Gastroesophageal sphincter (tissue), 4 donors: Measurements from ENCODE around the gene RINL. TPM values are rescaled to one million over a fixed set of nuclear protein-coding genes. Genes with fewer than 3 reads are reported as not detected.
"Not testable (repeated sequence)": the region's sequence is repeated elsewhere in the genome, so short reads cannot be mapped to it uniquely, and the experiment has no call there.

ENCODE experiments used
- ATAC-seq: fragments of 150-250 bp; one replicate; pipeline ENCODE4 v1.9.1; 2016; ENCODE audit warnings: mild to moderate bottlenecking, moderate library complexity
- H3K27ac ChIP-seq, 4 donors: fragments of 200-600 bp; sonication (generic) in 3 of 4; 1 replicate in 3 of 4; 2 replicates in 1 of 4; pipeline ENCODE4 v1.5.1; 2016 to 2019
- H3K27me3 ChIP-seq: fragments of 200-600 bp; sonication (generic); one replicate; pipeline ENCODE4 v1.5.1; 2019
- H3K36me3 ChIP-seq, 2 donors: fragments of 200-600 bp; sonication (generic); one replicate each; pipeline ENCODE4 v1.5.1; 2019; ENCODE audit warnings: control low read depth in 1 of 2
- H3K4me1 ChIP-seq, 3 donors: fragments of 200-600 bp; sonication (generic); 1 replicate in 2 of 3; 2 replicates in 1 of 3; pipeline ENCODE4 v1.5.1; 2016 to 2019; ENCODE audit warnings: control low read depth in 2 of 3
- H3K4me3 ChIP-seq, 2 donors: fragments of 200-600 bp; sonication (generic); one replicate each; pipeline ENCODE4 v1.5.1; 2019; ENCODE audit warnings: mild to moderate bottlenecking in 1 of 2, moderate library complexity in 1 of 2
- H3K9me3 ChIP-seq, 3 donors: fragments of 200-600 bp; sonication (generic); one replicate each; pipeline ENCODE4 v1.5.1; 2017 to 2019; ENCODE audit warnings: control low read depth in 2 of 3
- CTCF ChIP-seq, 4 experiments: fragments of 200-600 bp in 2 of 4; fragments of 450-650 bp in 2 of 4; sonication (generic) in 1 of 4; IDR thresholded peaks; one replicate each; pipeline ENCODE4 v1.5.1; 2017 to 2019; ENCODE audit warnings: antibody characterized with exemption in 4 of 4, mild to moderate bottlenecking in 2 of 4, moderate library complexity in 2 of 4
- EP300 ChIP-seq: sonication (generic); formaldehyde crosslinking; IDR thresholded peaks from one replicate; pipeline ENCODE4 v1.6.1; 2017; ENCODE audit warnings: antibody characterized with exemption, mild to moderate bottlenecking
- POLR2A ChIP-seq, 2 donors: fragments of 450-650 bp; IDR thresholded peaks; one replicate each; pipeline ENCODE4 v1.6.1; 2017; ENCODE audit warnings: antibody characterized with exemption in 2 of 2, mild to moderate bottlenecking in 2 of 2, moderate library complexity in 1 of 2
- POLR2AphosphoS5 ChIP-seq: sonication (generic); formaldehyde crosslinking; IDR thresholded peaks from one replicate; pipeline ENCODE4 v1.6.1; 2017; ENCODE audit warnings: antibody characterized with exemption
- WGBS, 2 donors: methylation state at CpG; one replicate each; pipeline ENCODE4 v1.1.5; 2018; ENCODE audit warnings: low coverage in 1 of 2; 5-methylcytosine and 5-hydroxymethylcytosine counted together
- total RNA-seq, 4 donors: library from RNA; depleted of rRNA; stranded (reverse); fragments of >200 nt; gene quantifications; one replicate each; pipeline ENCODE4 v1.1.0, GENCODE V29; 2016

The RINL gene
- total RNA-seq, 4 donors from 2014 or later = 1.2 to 8.2 (median 4.1) TPM

- H3K36me3 ChIP-seq = no peaks in the 10 kb centered on the region
- H3K27me3 ChIP-seq = no peaks in the 10 kb centered on the region
- H3K4me3 ChIP-seq = no peak overlapping the region
- no peak for ATAC-seq
- WGBS, 2 donors = 86 to 99% methylated on average over 1 to 6 of the region's 6 CpGs
- no peak overlapping the region for H3K27ac ChIP-seq
- TF ChIP-seq POLR2AphosphoS5 (no peak), CTCF (IDR thresholded peaks at IDR 0.05) (no peak), EP300 (no peak), POLR2A (IDR thresholded peaks at IDR 0.05) (no peak)
- peaks cover 0 to 21% (median 4%) of the 10 kb centered on the region in 3 donors for H3K4me1 ChIP-seq
- H3K9me3 ChIP-seq = no peaks in the 10 kb centered on the region
These were observed 9.5 kb downstream of the RINL start for GRCh38 chr19:38868551-38868950.

- 61 to 79% methylated on average over 4 to 6 of the region's 10 CpGs for WGBS, 2 donors
- no peaks in the 10 kb centered on the region for H3K27me3 ChIP-seq
- no peak for ATAC-seq
- TF ChIP-seq POLR2A (IDR thresholded peaks at IDR 0.05) (no peak), POLR2AphosphoS5 (no peak), CTCF (IDR thresholded peaks at IDR 0.05) (no peak), EP300 (no peak)
- H3K4me3 ChIP-seq = no peak overlapping the region
- no peaks in the 10 kb centered on the region for H3K9me3 ChIP-seq
- H3K36me3 ChIP-seq = no peaks in the 10 kb centered on the region
- H3K4me1 ChIP-seq = peaks cover 0 to 33% (median 4%) of the 10 kb centered on the region in 3 donors
- H3K27ac ChIP-seq = no peak overlapping the region
These were observed 10.8 kb downstream of the RINL start for GRCh38 chr19:38867171-38867780.

GRCh38 chr19:38862321-38863059, 15.6 kb downstream of the RINL start:
- Histone ChIP-seq H3K27ac (peak overlapping the region in 3 of 4 donors; percentile 38 to 47 (median 46)), H3K36me3 (no peaks in the 10 kb centered on the region), H3K4me1 (peaks cover 0 to 17% (median 0%) of the 10 kb centered on the region in 3 donors), H3K9me3 (no peaks in the 10 kb centered on the region), H3K4me3 (no peak overlapping the region), H3K27me3 (no peaks in the 10 kb centered on the region)
- TF ChIP-seq POLR2A (IDR thresholded peaks at IDR 0.05) (no peak), POLR2AphosphoS5 (peak; percentile 31)
- 30 to 44% methylated on average over 5 to 8 of the region's 10 CpGs for whole genome bisulfite sequencing, 2 donors
- peak; percentile 85 for ATAC-seq

GRCh38 chr19:38861368-38861767, 16.7 kb downstream of the RINL start:
- TF ChIP-seq POLR2A (IDR thresholded peaks at IDR 0.05) = no peak
- TF ChIP-seq EP300 = no peak
- TF ChIP-seq CTCF (IDR thresholded peaks at IDR 0.05) = no peak
- WGBS, 2 donors = 90 to 91% methylated on average over 3 of the region's 3 CpGs
- no peak for ATAC-seq

GRCh38 chr19:38859631-38860204, 18.4 kb downstream of the RINL start:
- H3K27ac ChIP-seq, H3K9me3 ChIP-seq, H3K4me3 ChIP-seq, ATAC-seq, H3K27me3 ChIP-seq, H3K36me3 ChIP-seq: not testable (repeated sequence)
- peaks cover 0 to 17% (median 0%) of the 10 kb centered on the region in 3 donors for H3K4me1 ChIP-seq
- 44 to 56% methylated on average over 6 to 13 of the region's 21 CpGs for WGBS, 2 donors

More at GRCh38 chr19:38861368-38861767, 16.7 kb downstream of the RINL start:
- no peak overlapping the region for H3K4me3 ChIP-seq
- H3K27me3 ChIP-seq = no peaks in the 10 kb centered on the region
- H3K9me3 ChIP-seq = no peaks in the 10 kb centered on the region
- peaks cover 0 to 17% (median 0%) of the 10 kb centered on the region in 3 donors for H3K4me1 ChIP-seq
- no peaks in the 10 kb centered on the region for H3K36me3 ChIP-seq
- no peak overlapping the region for H3K27ac ChIP-seq
